HepG2 (cell line): Measurements from ENCODE around the gene C4orf17. TPM values are rescaled to one million over a fixed set of nuclear protein-coding genes. Genes with fewer than 3 reads are reported as not detected.

Source experiments
- FOXP1 ChIP-seq, 2 experiments: fragments of 450-650 bp in 1 of 2; IDR thresholded peaks; 2 replicates each; pipeline ENCODE4 v1.6.1; 2017 to 2018; ENCODE audit warnings: antibody characterized with exemption in 1 of 2
- ISL2 ChIP-seq: sonication (generic); formaldehyde crosslinking; IDR thresholded peaks from 2 replicates; pipeline ENCODE4 v1.5.0; 2020; ENCODE audit warnings: missing genetic modification reagents
- ONECUT2 ChIP-seq: sonication (generic); formaldehyde crosslinking; IDR thresholded peaks from 2 replicates; pipeline ENCODE4 v1.4.0; 2020; ENCODE audit warnings: missing genetic modification reagents
- TCF7 ChIP-seq: sonication (generic); IDR thresholded peaks from 2 replicates; pipeline ENCODE4 v1.6.1; 2016; ENCODE audit warnings: antibody characterized with exemption, low read depth
- ZNF121 ChIP-seq: sonication (generic); formaldehyde crosslinking; IDR thresholded peaks from 2 replicates; pipeline ENCODE4 v1.5.0; 2020; ENCODE audit warnings: mild to moderate bottlenecking, missing genetic modification reagents
- ZNF775 ChIP-seq: sonication (generic); formaldehyde crosslinking; IDR thresholded peaks from 2 replicates; pipeline ENCODE4 v1.4.0; 2020; ENCODE audit warnings: missing genetic modification reagents, mild to moderate bottlenecking, moderate library complexity, borderline replicate concordance
- polyA plus RNA-seq, 8 experiments: library from polyadenylated mRNA; depleted of rRNA in 3 of 8; stranded (reverse) in 7 of 8; unstranded in 1 of 8; fragments of >200 nt; fragmentation: Illumina TruSeq in 4 of 8; extraction: Trizol in 4 of 8; gene quantifications; 2 replicates each; pipeline versions ENCODE4 v1.2.1 to v1.2.3, GENCODE V29; 2011 to 2016; ENCODE audit warnings: low read depth in 4 of 8, missing spikeins in 1 of 8, mixed read lengths in 1 of 8; ENCODE audit not compliant: insufficient read depth in 1 of 8
- total RNA-seq, 5 experiments: library from RNA; depleted of rRNA; stranded (reverse); fragments of >200 nt; fragmentation: Illumina TruSeq; extraction: Trizol; gene quantifications; 2 replicates each; pipeline ENCODE4 v1.2.3, GENCODE V29; 2016; ENCODE audit warnings: low read depth in 1 of 5
- TF ChIP-seq, protein P1 (sequence below): sonication (generic); formaldehyde crosslinking; IDR thresholded peaks from 2 replicates; pipeline ENCODE4 v1.4.0; 2020; ENCODE audit warnings: mild to moderate bottlenecking, missing genetic modification reagents
- TF ChIP-seq, protein P2 (sequence below): sonication (generic); formaldehyde crosslinking; IDR thresholded peaks from 2 replicates; pipeline ENCODE4 v1.9.0; 2021; ENCODE audit warnings: missing genetic modification reagents, borderline replicate concordance
- TF ChIP-seq, protein P3 (sequence below): sonication (generic); formaldehyde crosslinking; IDR thresholded peaks from 2 replicates; pipeline ENCODE4 v1.4.0; 2020; ENCODE audit warnings: mild to moderate bottlenecking, missing genetic modification reagents
- TF ChIP-seq, protein P4 (sequence below): sonication (generic); formaldehyde crosslinking; IDR thresholded peaks from 2 replicates; pipeline ENCODE4 v1.4.0; 2020; ENCODE audit warnings: missing genetic modification reagents

The C4orf17 gene
- total and polyA plus RNA-seq, 2 of the 13 experiments (the other 11 are each of a cell fraction or from before 2014, with no cell fraction given) = not detected

DNA sequence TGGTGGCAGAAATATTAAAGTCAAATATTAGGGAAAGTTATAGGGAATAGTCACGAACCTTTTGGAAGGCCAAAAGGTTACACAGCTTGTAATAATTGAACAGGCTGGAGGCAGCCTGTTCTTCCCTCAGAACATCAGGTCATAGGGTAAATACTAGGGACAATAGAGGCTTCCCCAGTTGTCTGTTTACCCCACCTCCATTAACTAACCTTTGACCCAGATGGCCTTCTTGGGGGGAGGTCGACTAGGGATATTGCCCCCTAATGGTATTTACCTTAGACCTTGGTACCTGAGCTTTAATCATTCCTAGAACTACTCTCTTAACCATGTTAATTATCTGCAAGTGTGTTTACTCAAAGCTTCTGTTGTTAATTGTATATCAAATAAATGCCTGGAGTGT lies 26.0 kb downstream of the C4orf17 start (continued):
- TF ChIP-seq FOXP1 (IDR thresholded peaks at IDR 0.05) (0 out of 2 replicates have a peak, but pooled peaks have one; percentile 18), FOXP1 (CRISPR knock-in tag; IDR thresholded peaks at IDR 0.05) (peak; percentile 19; the same call in 1 of the 2 replicates), ONECUT2 (CRISPR knock-in tag) (no peak), ISL2 (CRISPR knock-in tag) (0 out of 2 replicates have a peak, but pooled peaks have one; percentile 28), TCF7 (0 out of 2 replicates have a peak, but pooled peaks have one; percentile 13), ZNF775 (CRISPR knock-in tag) (no peak), ZNF121 (CRISPR knock-in tag) (no peak)
- TF ChIP-seq, protein P1, sequence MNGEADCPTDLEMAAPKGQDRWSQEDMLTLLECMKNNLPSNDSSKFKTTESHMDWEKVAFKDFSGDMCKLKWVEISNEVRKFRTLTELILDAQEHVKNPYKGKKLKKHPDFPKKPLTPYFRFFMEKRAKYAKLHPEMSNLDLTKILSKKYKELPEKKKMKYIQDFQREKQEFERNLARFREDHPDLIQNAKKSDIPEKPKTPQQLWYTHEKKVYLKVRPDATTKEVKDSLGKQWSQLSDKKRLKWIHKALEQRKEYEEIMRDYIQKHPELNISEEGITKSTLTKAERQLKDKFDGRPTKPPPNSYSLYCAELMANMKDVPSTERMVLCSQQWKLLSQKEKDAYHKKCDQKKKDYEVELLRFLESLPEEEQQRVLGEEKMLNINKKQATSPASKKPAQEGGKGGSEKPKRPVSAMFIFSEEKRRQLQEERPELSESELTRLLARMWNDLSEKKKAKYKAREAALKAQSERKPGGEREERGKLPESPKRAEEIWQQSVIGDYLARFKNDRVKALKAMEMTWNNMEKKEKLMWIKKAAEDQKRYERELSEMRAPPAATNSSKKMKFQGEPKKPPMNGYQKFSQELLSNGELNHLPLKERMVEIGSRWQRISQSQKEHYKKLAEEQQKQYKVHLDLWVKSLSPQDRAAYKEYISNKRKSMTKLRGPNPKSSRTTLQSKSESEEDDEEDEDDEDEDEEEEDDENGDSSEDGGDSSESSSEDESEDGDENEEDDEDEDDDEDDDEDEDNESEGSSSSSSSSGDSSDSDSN (CRISPR knock-in tag) = no peak
- TF ChIP-seq, protein P2, sequence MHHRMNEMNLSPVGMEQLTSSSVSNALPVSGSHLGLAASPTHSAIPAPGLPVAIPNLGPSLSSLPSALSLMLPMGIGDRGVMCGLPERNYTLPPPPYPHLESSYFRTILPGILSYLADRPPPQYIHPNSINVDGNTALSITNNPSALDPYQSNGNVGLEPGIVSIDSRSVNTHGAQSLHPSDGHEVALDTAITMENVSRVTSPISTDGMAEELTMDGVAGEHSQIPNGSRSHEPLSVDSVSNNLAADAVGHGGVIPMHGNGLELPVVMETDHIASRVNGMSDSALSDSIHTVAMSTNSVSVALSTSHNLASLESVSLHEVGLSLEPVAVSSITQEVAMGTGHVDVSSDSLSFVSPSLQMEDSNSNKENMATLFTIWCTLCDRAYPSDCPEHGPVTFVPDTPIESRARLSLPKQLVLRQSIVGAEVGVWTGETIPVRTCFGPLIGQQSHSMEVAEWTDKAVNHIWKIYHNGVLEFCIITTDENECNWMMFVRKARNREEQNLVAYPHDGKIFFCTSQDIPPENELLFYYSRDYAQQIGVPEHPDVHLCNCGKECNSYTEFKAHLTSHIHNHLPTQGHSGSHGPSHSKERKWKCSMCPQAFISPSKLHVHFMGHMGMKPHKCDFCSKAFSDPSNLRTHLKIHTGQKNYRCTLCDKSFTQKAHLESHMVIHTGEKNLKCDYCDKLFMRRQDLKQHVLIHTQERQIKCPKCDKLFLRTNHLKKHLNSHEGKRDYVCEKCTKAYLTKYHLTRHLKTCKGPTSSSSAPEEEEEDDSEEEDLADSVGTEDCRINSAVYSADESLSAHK (CRISPR knock-in tag) = no peak
- TF ChIP-seq, protein P3, sequence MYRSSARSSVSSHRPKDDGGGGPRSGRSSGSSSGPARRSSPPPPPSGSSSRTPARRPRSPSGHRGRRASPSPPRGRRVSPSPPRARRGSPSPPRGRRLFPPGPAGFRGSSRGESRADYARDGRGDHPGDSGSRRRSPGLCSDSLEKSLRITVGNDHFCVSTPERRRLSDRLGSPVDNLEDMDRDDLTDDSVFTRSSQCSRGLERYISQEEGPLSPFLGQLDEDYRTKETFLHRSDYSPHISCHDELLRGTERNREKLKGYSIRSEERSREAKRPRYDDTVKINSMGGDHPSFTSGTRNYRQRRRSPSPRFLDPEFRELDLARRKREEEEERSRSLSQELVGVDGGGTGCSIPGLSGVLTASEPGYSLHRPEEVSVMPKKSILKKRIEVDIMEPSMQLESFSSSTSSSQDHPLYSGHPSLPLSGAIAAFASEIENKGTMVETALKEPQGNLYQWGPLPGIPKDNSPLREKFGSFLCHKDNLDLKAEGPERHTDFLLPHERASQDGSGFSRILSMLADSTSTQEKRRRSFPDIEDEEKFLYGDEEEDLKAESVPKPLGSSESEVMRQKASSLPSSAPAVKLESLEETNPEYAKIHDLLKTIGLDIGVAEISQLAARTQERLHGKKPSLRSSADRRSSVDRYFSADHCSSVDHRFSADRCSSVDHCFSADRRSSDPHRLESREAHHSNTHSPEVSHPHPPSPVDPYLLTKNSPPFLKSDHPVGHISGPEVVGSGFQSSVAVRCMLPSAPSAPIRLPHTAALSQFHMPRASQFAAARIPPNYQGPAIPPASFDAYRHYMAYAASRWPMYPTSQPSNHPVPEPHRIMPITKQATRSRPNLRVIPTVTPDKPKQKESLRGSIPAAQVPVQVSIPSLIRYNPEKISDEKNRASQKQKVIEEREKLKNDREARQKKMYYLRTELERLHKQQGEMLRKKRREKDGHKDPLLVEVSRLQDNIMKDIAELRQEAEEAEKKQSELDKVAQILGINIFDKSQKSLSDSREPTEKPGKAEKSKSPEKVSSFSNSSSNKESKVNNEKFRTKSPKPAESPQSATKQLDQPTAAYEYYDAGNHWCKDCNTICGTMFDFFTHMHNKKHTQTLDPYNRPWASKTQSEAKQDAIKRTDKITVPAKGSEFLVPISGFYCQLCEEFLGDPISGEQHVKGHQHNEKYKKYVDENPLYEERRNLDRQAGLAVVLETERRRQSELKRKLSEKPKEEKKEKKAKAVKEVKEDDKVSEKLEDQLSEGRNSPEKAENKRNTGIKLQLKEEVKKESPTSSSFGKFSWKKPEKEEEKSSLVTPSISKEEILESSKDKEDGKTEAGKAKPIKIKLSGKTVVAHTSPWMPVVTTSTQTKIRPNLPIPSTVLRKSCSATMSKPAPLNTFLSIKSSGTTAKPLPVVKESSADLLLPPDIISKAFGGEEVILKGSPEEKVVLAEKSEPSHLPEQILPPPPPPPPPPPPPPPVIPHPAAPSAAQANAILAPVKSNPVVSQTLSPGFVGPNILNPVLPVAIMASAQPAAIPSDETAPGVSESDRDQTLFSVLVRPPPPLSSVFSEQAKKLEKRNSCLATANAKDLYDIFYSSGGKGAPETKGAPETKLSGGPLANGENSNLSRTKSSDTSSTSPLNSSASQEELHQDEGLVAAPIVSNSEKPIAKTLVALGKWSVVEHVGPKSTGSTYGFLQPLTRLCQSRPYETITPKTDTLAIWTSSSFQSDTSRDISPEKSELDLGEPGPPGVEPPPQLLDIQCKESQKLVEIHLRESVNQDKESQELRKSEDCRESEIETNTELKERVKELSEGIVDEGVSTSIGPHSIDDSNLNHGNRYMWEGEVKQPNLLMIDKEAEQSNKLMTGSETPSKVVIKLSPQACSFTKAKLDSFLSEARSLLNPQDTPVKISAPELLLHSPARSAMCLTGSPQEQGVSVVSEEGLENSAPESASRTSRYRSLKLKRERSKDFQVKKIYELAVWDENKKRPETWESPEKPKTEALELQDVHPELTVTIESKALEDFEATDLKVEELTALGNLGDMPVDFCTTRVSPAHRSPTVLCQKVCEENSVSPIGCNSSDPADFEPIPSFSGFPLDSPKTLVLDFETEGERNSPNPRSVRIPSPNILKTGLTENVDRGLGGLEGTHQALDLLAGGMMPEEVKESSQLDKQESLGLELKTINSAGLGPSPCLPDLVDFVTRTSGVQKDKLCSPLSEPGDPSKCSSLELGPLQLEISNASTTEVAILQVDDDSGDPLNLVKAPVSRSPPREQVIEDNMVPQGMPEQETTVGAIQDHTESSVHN = no peak
- TF ChIP-seq, protein P4, sequence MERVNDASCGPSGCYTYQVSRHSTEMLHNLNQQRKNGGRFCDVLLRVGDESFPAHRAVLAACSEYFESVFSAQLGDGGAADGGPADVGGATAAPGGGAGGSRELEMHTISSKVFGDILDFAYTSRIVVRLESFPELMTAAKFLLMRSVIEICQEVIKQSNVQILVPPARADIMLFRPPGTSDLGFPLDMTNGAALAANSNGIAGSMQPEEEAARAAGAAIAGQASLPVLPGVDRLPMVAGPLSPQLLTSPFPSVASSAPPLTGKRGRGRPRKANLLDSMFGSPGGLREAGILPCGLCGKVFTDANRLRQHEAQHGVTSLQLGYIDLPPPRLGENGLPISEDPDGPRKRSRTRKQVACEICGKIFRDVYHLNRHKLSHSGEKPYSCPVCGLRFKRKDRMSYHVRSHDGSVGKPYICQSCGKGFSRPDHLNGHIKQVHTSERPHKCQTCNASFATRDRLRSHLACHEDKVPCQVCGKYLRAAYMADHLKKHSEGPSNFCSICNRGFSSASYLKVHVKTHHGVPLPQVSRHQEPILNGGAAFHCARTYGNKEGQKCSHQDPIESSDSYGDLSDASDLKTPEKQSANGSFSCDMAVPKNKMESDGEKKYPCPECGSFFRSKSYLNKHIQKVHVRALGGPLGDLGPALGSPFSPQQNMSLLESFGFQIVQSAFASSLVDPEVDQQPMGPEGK = peak; percentile 50
